Sigmoid colon (tissue), 7 donors: Measurements from ENCODE around the gene TRAPPC12. TPM values are rescaled to one million over a fixed set of nuclear protein-coding genes. Genes with fewer than 3 reads are reported as not detected.

ENCODE experiments used
- DNase-seq: peaks from one replicate; pipeline ENCODE4 v3.0.0-alpha.2; 2019
- H3K27ac ChIP-seq, 4 donors: fragments of 200-600 bp; sonication (generic); one replicate each; pipeline ENCODE4 v1.5.1; 2016 to 2019; ENCODE audit warnings: mild to moderate bottlenecking in 1 of 4
- H3K27me3 ChIP-seq, 3 donors: fragments of 200-600 bp; sonication (generic); one replicate each; pipeline ENCODE4 v1.5.1; 2019; ENCODE audit warnings: mild to moderate bottlenecking in 1 of 3
- H3K36me3 ChIP-seq, 4 donors: fragments of 200-600 bp; sonication (generic); one replicate each; pipeline ENCODE4 v1.5.1; 2016 to 2019
- H3K4me1 ChIP-seq, 4 donors: fragments of 200-600 bp; sonication (generic); one replicate each; pipeline ENCODE4 v1.5.1; 2017 to 2019
- H3K4me3 ChIP-seq, 4 donors: fragments of 200-600 bp; sonication (generic); one replicate each; pipeline ENCODE4 v1.5.1; 2017 to 2019; ENCODE audit warnings: mild to moderate bottlenecking in 2 of 4, moderate library complexity in 1 of 4
- H3K9me3 ChIP-seq, 4 donors: fragments of 200-600 bp in 3 of 4; sonication (generic) in 3 of 4; one replicate each; pipeline versions ENCODE4 v1.5.1 to v1.6.1; 2013 to 2019
- CTCF ChIP-seq, 4 experiments: fragments of 450-650 bp in 3 of 4; fragments of 200-600 bp in 1 of 4; IDR thresholded peaks; one replicate each; pipeline ENCODE4 v1.5.1; 2016 to 2019; ENCODE audit warnings: antibody characterized with exemption in 4 of 4, mild to moderate bottlenecking in 3 of 4, moderate library complexity in 2 of 4
- EP300 ChIP-seq, 4 donors: sonication (generic); formaldehyde crosslinking; IDR thresholded peaks; one replicate each; pipeline ENCODE4 v1.6.1; 2017; ENCODE audit warnings: antibody characterized with exemption in 4 of 4
- POLR2A ChIP-seq, 2 donors: fragments of 450-650 bp; IDR thresholded peaks; one replicate each; pipeline ENCODE4 v1.6.1; 2016; ENCODE audit warnings: antibody characterized with exemption in 2 of 2, mild to moderate bottlenecking in 2 of 2, moderate library complexity in 2 of 2
- POLR2AphosphoS5 ChIP-seq, 4 donors: sonication (generic); formaldehyde crosslinking; IDR thresholded peaks; one replicate each; pipeline ENCODE4 v1.6.1; 2017; ENCODE audit warnings: antibody characterized with exemption in 4 of 4
- WGBS, 2 donors: extraction: QIAGEN DNeasy Blood & Tissue Kit; methylation state at CpG; one replicate each; pipeline ENCODE4 v1.1.7; 2013; 5-methylcytosine and 5-hydroxymethylcytosine counted together
- intact Hi-C: fragments of 100-400 bp; cut with DNase I; formaldehyde crosslinking; loops from one replicate; pipeline ENCODE4 v1.15.1; 2023
- polyA plus RNA-seq, 3 donors: library from polyadenylated mRNA; stranded (reverse); fragments of 200-250 nt; gene quantifications; one replicate each; pipeline ENCODE4 v1.2.3, GENCODE V29; 2013
- total RNA-seq, 4 donors: library from RNA; depleted of rRNA; stranded (reverse); fragments of >200 nt; gene quantifications; one replicate each; pipeline ENCODE4 v1.1.0, GENCODE V29; 2016
- donor health status: healthy with polysubstance abuse.
- donor health status: Bipolar disorder and iron deficiency.
- donor health status: healthy.

Gene TRAPPC12
- total and polyA plus RNA-seq, 7 donors = 22.7 to 79.5 (median 50.5) TPM

- DNase-seq = peak; percentile 40
- no peaks in the 10 kb centered on the region for H3K9me3 ChIP-seq
- H3K36me3 ChIP-seq = peaks cover 17 to 73% (median 40%) of the 10 kb centered on the region in 4 donors
- intact Hi-C loops = no loop called here
- TF ChIP-seq EP300 (IDR thresholded peaks at IDR 0.05) = no peak
- TF ChIP-seq POLR2AphosphoS5 (IDR thresholded peaks at IDR 0.05) = no peak
- TF ChIP-seq POLR2A (IDR thresholded peaks at IDR 0.05) = no peak
- TF ChIP-seq CTCF (IDR thresholded peaks at IDR 0.05) = no peak
- H3K27ac ChIP-seq = peak overlapping the region in 3 of 4 donors; percentile 37 to 63 (median 48)
- H3K27me3 ChIP-seq = no peaks in the 10 kb centered on the region
- H3K4me3 ChIP-seq = no peak overlapping the region
- WGBS, 2 donors = 95 to 96% methylated on average over 28 of the region's 28 CpGs
- H3K4me1 ChIP-seq = peaks cover 0 to 32% (median 16%) of the 10 kb centered on the region in 4 donors
Measured at GRCh38 chr2:3465328-3465727, 85.8 kb downstream of the TRAPPC12 start.

- Histone ChIP-seq H3K4me1 (peaks cover 0 to 38% (median 23%) of the 10 kb centered on the region in 4 donors), H3K36me3 (peaks cover 17 to 69% (median 39%) of the 10 kb centered on the region in 4 donors), H3K27ac (peak overlapping the region in 3 of 4 donors; percentile 17 to 63 (median 48)), H3K9me3 (no peaks in the 10 kb centered on the region), H3K4me3 (no peak overlapping the region), H3K27me3 (no peaks in the 10 kb centered on the region)
- intact Hi-C loops = no loop called here
- WGBS, 2 donors = 90 to 95% methylated on average over 13 of the region's 13 CpGs
- no peak for DNase-seq
- TF ChIP-seq CTCF (IDR thresholded peaks at IDR 0.05) (no peak), POLR2AphosphoS5 (IDR thresholded peaks at IDR 0.05) (peak in 3 of 4 donors; percentile 36 to 52 (median 43)), EP300 (IDR thresholded peaks at IDR 0.05) (peak in 2 of 4 donors; percentile 46 to 48)
Measured at GRCh38 chr2:3465844-3466481, 86.5 kb downstream of the TRAPPC12 start.

- Histone ChIP-seq H3K4me3 (no peak overlapping the region), H3K4me1 (peaks cover 0 to 43% (median 28%) of the 10 kb centered on the region in 4 donors), H3K27ac (peak overlapping the region in 3 of 4 donors; percentile 17 to 63 (median 48)), H3K9me3 (no peaks in the 10 kb centered on the region), H3K36me3 (peaks cover 17 to 64% (median 36%) of the 10 kb centered on the region in 4 donors), H3K27me3 (no peaks in the 10 kb centered on the region)
- 96 to 97% methylated on average over 9 of the region's 9 CpGs for WGBS, 2 donors
- DNase-seq = no peak
- TF ChIP-seq EP300 (IDR thresholded peaks at IDR 0.05) (no peak), CTCF (IDR thresholded peaks at IDR 0.05) (no peak), POLR2AphosphoS5 (IDR thresholded peaks at IDR 0.05) (no peak), POLR2A (IDR thresholded peaks at IDR 0.05) (no peak)
- intact Hi-C loops = no loop called here
Measured at GRCh38 chr2:3466482-3466863, 87.0 kb downstream of the TRAPPC12 start.

GRCh38 chr2:3466966-3467365, 87.5 kb downstream of the TRAPPC12 start:
- H3K9me3 ChIP-seq = no peaks in the 10 kb centered on the region
- WGBS, 2 donors = 93 to 97% methylated on average over 14 of the region's 14 CpGs
- intact Hi-C loops = no loop called here
- peak overlapping the region in 2 of 4 donors; percentile 48 to 63 for H3K27ac ChIP-seq
- H3K4me3 ChIP-seq = no peak overlapping the region
- DNase-seq = no peak
- no peaks in the 10 kb centered on the region for H3K27me3 ChIP-seq
- TF ChIP-seq POLR2A (IDR thresholded peaks at IDR 0.05) (no peak), POLR2AphosphoS5 (IDR thresholded peaks at IDR 0.05) (no peak), CTCF (IDR thresholded peaks at IDR 0.05) (no peak), EP300 (IDR thresholded peaks at IDR 0.05) (no peak)
- H3K36me3 ChIP-seq = peaks cover 17 to 66% (median 35%) of the 10 kb centered on the region in 4 donors
- H3K4me1 ChIP-seq = peaks cover 0 to 44% (median 31%) of the 10 kb centered on the region in 4 donors
